Sciatic nerve (tissue), 2 donors: ENCODE data around the gene FABP3. TPM values are rescaled to one million over a fixed set of nuclear protein-coding genes. Genes with fewer than 3 reads are reported as not detected.
A peak's percentile ranks its signal among the peaks of the same experiment; 100 is the strongest.
"Not testable (repeated sequence)": the region's sequence is repeated elsewhere in the genome, so short reads cannot be mapped to it uniquely, and the experiment has no call there.

Experiments used
- ATAC-seq: fragments of 200-7000 bp; cut with Tn5 transposase; one replicate; pipeline ENCODE4 v1.9.1; 2020; ENCODE audit warnings: mild to moderate bottlenecking, moderate library complexity
- DNase-seq: peaks from one replicate; pipeline ENCODE4 v3.0.0-alpha.2; 2020; ENCODE audit warnings: low spot score
- intact Hi-C: fragments of 100-400 bp; cut with DNase I; formaldehyde crosslinking; loops from one replicate; pipeline ENCODE4 v1.14.2; 2022
- total RNA-seq: library from RNA; stranded (reverse); fragmentation: NEBNext Ultra II Directional; extraction: Animal tissue kit (Norgen Biotek cat#: 25700); gene quantifications from one replicate; pipeline ENCODE4 v1.2.1, GENCODE V29; 2021
- donor health status: DM: no; HTN: no; CAD: no.
- donor health status: DM: no; HTN: no; CAD: no.

FABP3 gene
- total RNA-seq, 1 donor from 2014 or later, result 6.5 TPM

- ATAC-seq (no peak), DNase-seq (no peak)
- intact Hi-C loops, result no loop called here
These were observed 28.4 kb upstream of the FABP3 start for GRCh38 chr1:31401241-31401640.

- ATAC-seq (no peak), DNase-seq (no peak)
- intact Hi-C loops, result no loop called here
These were observed 27.5 kb upstream of the FABP3 start for GRCh38 chr1:31400393-31400792.

GRCh38 chr1:31399976-31400375, 27.1 kb upstream of the FABP3 start:
- ATAC-seq, result no peak
- no peak for DNase-seq
- intact Hi-C loops, result no loop called here

GRCh38 chr1:31398246-31398645, 25.4 kb upstream of the FABP3 start:
- intact Hi-C loops, result no loop called here
- ATAC-seq (no peak), DNase-seq (no peak)

- ATAC-seq, result no peak
- DNase-seq, result no peak
- intact Hi-C loops, result no loop called here
These were observed 24.7 kb upstream of the FABP3 start for GRCh38 chr1:31397360-31398095.

GRCh38 chr1:31396633-31397351, 23.9 kb upstream of the FABP3 start:
- no peak for DNase-seq
- ATAC-seq, result no peak
- intact Hi-C loops, result no loop called here

- intact Hi-C loops, result no loop called here
- DNase-seq (peak; percentile 89), ATAC-seq (peak; percentile 93)
These were observed 21.8 kb upstream of the FABP3 start for GRCh38 chr1:31394584-31395193.

GRCh38 chr1:31393463-31393862, 20.6 kb upstream of the FABP3 start:
- intact Hi-C loops, result no loop called here

GRCh38 chr1:31390071-31390470, 17.2 kb upstream of the FABP3 start:
- intact Hi-C loops, result no loop called here
- ATAC-seq (no peak), DNase-seq (no peak)

More at GRCh38 chr1:31393463-31393862, 20.6 kb upstream of the FABP3 start:
- ATAC-seq (no peak), DNase-seq (no peak)

GRCh38 chr1:31389616-31390015, 16.7 kb upstream of the FABP3 start:
- intact Hi-C loops, result no loop called here
- no peak for DNase-seq

GRCh38 chr1:31387612-31388011, 14.7 kb upstream of the FABP3 start:
- DNase-seq (no peak), ATAC-seq (no peak)
- intact Hi-C loops, result no loop called here

More at GRCh38 chr1:31389616-31390015, 16.7 kb upstream of the FABP3 start:
- ATAC-seq, result no peak

GRCh38 chr1:31386576-31387243, 13.8 kb upstream of the FABP3 start:
- intact Hi-C loops, DNase-seq, ATAC-seq: not testable (repeated sequence)

GRCh38 chr1:31383967-31384366, 11.1 kb upstream of the FABP3 start:
- intact Hi-C loops, result no loop called here
- ATAC-seq, result no peak

GRCh38 chr1:31382379-31382989, 9.6 kb upstream of the FABP3 start:
- DNase-seq (no peak), ATAC-seq (no peak)
- intact Hi-C loops, result no loop called here

More at GRCh38 chr1:31383967-31384366, 11.1 kb upstream of the FABP3 start:
- no peak for DNase-seq

- intact Hi-C loops, result no loop called here
- DNase-seq (no peak), ATAC-seq (peak; percentile 30)
These were observed 8.8 kb upstream of the FABP3 start for GRCh38 chr1:31381394-31382294.

- intact Hi-C loops, result no loop called here
- ATAC-seq (no peak), DNase-seq (no peak)
These were observed 7.3 kb upstream of the FABP3 start for GRCh38 chr1:31380181-31380580.

GRCh38 chr1:31378001-31378400, 5.1 kb upstream of the FABP3 start:
- intact Hi-C loops, result no loop called here
- ATAC-seq (no peak), DNase-seq (no peak)

GRCh38 chr1:31377364-31377863, 4.5 kb upstream of the FABP3 start:
- DNase-seq (no peak), ATAC-seq (no peak)
- intact Hi-C loops, result no loop called here
